Activated T-cell treated with anti-CD3 and anti-CD28 coated beads for 1 hour (primary cell): ENCODE data around the gene GPX1.
A peak's percentile ranks its signal among the peaks of the same experiment; 100 is the strongest.
"Not testable (repeated sequence)": the region's sequence is repeated elsewhere in the genome, so short reads cannot be mapped to it uniquely, and the experiment has no call there.

Source experiments
- DNase-seq: peaks from one replicate; pipeline ENCODE4 v3.0.0-alpha.2; 2020; ENCODE audit warnings: low read depth

GPX1 gene

DNA sequence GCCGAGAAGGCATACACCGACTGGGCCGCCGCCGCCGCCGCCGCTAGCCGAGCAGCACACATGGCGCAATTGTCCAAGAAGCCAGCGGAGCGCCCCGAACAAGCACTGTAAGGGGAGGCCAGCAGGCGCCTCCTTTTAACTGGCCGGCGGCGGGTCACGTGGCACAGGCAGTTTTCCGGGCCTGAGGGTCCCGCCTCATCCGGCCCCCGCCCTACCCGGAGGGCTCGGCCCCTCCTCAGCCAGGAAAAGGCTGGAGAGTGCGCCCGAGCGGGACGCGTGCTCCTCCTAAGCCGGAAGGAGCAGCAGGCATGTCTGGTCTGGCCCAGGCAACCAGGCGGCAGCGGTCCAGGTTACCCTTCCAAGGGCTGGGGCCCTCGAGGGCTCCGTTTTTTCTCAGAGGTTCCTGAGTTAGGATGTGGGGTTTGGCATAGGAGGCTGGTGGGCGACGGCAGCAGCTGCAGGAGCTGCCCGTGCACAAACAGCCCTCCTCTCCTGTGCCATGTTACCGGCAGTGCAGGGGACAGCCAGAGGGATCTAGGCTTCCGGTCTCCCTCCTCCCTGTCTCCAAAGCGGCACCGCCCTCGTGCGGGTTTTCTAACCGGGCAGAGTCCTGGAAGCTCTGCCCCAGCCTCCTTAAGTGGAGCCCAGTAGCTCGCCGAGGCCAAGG is at the start of gene GPX1:
GPX1 (minus strand) TSS at position 137 of the 667 bp plus-strand sequence; CDS start at position 62, 75 bp downstream.
- DNase-seq = peak; percentile 55

DNA sequence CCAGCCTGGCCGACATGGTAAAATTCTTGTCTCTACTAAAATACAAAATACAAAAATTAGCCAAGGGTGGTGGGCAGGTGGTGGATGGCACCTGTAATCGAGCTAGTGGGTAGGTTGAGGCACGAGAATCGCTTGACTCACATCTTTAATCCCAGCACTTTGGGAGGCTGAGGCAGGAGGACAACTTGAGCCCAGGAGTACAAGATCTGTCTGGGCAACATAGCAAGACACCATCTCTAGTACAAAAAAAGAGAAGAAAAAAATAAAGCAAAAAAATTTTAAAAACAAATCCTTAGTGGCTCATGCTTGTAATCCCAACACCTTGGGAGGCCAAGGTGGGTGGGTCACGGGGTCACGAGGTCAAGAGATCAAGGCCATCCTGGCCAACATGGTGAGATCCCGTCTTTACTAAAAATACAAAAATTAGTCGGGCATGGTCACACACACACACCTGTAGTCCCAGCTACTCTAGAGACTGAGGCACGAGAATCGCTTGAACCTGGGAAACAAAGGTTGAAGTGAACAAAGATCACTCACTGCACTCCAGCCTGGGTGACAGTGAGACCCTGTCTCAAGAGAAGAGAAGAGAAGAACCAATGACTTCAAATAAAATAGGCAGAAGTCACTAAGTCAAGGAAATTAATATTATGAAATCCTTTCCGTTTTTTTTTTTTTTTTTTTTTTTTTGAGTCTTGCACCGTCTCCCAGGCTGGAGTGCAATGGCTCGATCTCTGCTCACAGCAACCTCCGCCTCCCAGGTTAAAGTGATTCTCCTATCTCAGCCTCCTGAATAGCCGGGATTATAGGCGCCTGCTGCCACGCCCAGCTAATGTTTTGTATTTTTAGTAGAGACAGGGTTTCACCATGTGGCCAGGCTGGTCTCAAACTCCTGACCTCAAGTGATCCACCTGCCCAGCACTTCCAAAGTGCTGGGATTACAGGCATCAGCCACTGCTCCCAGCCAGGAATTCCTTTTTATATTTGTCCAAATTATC is 48.7 kb upstream of the GPX1 start:
- no peak for DNase-seq

DNA sequence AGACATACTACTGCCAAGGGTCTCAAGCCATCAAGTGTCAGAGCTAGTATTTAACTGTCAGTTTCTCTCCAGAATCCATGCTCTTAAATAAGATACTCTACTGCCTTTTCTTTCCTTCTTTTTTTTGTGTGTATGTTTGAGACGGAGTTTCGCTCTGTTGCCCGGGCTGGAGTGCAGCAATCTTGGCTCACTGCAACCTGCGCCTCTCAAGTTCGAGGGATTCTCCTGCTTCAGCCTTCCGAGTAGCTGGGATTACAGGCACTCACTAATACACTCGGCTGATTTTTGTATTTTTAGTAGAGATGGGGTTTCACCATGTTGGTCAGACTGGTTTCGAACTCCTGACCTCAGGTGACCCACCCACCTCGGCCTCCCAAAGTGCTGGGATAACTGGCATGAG is 47.4 kb upstream of the GPX1 start:
- not testable (repeated sequence) for DNase-seq

DNA sequence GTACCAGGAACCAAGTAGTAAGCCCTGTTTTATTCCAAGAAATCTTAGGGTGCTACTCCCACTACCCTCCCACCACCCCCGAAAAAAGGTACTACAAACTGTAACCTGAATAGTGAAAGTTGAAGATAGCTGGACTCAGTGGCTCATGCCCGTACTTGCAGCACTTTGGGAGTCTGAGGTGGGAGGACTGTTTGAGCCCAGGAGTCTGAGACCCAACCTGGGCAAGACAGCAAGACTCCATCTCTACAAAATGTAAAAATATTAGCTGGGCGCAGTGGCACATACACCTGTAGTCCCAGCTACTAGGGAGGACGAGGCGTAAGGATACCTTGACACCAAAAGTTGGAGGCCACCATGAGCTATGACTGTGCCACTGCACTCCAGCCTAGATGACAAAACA is 45.7 kb upstream of the GPX1 start:
- DNase-seq = no peak

DNA sequence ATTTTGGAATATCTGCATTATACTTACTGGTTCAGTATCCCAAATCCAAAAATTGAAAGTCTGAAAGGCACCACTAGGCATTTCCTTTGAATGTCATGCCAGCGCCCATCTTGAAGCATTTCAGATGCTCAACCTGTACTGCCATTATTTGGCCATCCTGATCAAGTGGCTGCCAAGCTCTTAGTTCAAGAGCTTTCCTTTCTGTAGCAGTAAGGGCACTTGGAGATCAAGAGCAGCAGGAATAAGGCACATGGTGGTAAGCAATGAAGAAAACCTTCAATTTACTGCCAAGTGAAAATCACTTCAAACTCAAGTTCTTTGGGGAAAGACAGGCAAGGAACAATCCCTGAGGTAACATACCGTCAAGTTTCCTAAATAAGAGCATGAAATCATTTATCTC is 43.6 kb upstream of the GPX1 start:
- DNase-seq = no peak

DNA sequence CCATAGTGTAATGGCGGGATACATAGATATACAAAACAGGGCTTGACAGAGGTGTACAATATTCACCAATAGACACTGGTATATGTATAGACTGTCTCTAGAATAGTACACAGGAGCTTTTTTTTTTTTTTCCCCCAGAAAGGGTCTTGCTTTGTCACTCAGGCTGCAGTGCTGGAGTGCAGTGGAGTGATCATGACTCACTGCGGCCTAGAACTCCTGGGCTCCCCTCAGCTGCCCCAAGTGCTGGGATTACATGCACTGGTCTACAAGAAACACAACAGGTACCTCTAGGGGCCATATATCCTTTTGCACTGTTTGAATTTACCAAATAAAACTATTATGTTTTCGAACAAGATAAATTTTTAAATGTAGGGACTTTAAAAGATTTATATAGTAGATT is 41.3 kb upstream of the GPX1 start:
- no peak for DNase-seq

DNA sequence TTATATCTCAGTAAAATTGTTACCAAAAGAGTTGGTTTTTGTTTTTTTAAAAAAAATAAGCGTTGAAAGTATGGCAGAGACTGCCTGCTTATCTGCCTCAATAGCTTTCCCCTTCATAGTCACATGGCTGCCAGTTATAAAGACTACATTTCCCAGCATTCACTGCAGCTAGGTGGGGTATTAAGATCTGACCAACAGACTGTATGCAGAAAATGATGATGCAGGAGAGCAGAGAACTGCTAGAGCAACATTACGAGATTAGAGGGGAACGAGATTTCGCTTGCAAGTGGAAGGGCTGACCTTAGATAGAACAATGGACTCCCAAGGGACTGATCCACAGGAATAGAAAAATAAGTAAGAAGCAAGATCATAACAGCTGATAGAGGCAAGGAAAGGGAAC is 39.3 kb upstream of the GPX1 start:
- DNase-seq = no peak

DNA sequence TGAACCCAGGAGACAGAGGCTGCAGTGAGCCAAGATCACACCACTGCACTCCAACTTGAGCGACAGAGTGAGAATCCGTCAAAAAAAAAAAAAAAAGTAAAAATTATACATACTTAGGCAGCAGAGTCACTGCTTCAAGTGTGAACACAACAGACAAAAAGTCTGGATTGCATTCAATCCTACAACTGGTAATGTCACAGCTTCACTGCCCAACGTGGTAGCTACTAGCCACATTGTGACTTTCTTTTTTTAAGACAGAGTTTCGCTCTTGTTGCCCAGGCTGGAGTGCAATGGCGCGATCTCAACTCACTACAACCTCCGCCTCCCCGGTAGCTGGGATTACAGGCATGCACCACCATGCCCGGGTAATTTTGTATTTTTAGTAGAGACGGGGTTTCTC is 33.2 kb upstream of the GPX1 start:
- not testable (repeated sequence) for DNase-seq

DNA sequence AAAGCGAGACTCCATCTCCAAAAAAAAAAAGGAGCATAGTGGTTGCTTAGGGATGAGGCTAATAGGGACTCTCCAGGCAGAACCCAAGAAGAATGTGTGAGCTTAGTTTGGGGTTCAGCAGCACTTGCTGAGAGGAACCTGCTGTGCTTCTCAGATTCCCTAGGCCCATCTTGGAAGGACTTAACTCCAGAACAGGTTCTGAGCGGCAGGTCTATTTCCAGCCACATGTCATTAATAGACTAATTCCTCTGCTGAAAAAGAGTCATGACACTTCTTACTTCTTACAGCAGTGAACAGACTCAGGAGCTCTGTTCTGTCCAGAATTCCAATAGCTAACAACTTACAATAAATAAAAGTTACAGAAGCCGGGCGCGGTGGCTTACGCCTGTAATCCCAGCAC is 31.1 kb upstream of the GPX1 start:
- no peak for DNase-seq

DNA sequence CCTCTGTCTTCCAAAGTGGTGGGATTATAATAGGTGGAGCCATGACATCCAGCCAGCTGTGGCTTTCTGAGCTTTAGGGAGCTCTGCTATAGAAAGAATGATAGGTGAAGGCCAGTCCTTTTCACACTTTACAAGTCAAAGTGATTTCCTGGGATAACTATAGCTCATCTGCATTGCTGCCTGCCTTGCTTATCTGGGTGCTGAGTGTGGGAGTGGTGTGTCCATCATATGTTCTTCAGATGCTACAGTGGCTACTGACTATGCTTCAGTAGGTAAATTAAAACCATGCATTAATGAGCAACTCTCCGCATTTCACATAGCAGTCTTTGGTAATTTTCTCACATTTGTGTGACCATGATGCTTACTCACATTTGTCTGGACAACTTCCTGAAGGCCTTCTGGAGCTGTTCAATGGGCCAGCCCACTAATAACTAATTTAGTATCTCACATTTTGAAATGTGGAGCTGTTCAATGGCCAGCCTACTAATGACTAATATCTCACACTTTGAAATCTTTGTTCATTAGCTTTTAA is 30.2 kb upstream of the GPX1 start:
- no peak for DNase-seq

DNA sequence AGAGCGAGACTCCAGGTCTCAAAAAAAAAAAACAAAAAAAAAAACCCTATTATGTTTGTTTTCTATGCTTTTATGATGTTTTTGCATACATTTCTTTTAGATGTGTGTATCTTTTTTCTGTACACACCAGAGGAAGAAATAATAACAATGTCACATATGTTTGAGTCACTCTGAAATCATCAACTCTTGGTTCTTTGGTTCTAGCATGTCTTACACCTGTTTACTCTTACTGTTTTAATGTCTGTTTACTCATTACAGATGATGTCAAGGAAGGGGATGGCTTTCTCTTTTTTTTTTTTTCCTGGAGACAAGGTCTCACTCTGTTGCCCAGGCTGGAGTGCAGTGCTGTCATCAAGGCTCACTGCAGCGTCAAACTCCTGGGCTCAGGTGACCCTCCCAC is 29.6 kb upstream of the GPX1 start:
- DNase-seq = no peak

DNA sequence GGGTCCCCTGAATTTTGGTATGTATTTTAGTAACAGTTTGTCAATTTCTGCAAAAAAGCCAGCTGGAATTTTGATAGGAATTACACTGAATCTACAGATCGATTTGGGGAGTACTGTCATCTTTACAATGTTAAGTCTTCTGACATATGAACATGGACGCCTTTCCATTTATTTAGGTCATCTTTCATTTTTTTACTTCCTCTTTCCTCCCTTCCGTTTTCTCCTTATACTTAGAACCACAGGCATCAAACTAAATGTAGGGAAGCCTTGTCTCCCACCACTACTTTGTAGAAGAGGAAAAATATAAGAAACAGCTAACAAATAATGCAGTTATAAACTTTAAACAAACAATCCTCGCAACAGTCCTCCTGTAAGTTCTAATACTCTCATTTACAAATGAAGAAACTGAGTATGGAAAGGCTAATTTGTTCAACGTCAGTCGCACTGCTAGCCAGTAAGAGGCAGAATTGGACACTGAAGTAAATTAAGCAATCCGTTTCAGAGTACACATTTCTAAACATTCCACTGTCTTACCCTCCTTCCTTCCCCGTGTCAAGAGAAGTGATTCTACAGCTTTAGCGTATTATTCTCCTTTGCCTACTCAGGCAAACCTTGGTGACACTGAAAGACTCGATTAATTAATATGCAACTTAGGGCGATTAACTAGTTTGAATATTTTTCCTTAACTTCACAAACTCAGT is 28.1 kb upstream of the GPX1 start:
- DNase-seq = no peak

DNA sequence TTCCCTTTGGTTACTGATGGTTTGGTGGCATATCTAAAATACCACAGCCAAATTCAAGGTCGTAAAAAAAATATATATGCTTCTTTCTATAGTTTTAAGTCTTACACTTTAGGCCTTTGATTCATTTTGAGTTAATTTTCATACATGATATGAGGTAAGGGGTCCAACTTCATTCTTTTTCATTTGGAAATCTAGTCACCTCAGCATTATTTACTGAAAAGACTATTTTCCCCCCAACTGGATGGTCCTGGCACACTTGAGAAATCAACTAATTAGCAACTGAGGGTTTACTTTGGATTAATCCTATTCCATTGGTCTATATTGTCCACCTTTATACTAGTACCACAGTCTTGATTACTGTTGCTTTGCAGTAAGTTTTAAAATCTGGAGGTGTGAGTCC is 27.5 kb upstream of the GPX1 start:
- no peak for DNase-seq

DNA sequence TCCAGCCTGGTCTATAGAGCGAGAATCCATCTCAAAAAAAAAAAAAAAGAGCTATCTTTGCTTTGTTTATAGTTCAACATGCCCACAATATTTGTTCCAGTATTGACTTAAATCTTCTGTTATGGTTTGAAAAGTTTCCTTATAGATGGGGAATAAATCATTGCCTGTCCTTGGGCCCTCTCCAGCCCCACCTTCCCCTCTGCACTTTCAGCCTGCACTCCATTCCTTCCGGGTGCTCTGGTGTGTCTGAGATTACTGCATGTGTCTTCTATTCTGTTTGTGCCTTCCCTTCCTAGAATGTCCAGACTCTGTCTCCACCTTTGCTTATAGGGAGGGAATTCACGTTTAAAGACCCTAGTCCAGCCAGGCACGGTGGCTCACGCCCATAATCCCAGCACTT is 25.2 kb upstream of the GPX1 start:
- no peak for DNase-seq

DNA sequence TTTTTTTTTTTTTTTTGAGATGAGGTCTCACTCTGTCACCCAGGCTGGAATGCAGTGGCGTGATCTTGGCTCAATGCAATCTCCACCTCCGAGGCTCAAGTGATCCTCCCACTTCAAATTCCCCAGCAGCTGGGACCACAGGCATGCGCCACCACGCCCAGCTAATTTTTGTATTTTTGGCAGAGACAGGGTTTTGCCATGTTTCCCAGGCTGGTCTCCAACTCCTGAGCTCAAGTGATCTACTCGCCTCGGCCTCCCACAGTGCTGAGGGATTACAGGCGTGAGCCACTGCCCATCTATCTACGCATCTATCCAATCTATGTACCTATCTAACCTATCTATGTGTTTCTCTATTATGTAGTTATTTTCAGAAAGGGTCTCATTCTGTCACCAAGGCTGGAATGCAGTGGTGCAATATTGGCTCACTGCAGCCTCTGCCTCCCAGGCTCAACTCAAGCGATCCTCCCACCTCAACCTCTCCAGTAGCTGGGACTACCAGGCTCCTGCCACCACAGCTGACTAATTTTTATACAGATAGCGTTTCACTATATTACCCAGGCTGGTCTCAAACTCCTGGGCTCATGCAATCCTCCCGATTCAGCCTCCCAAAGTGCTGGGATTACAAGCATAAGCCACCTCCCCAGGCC is 20.2 kb upstream of the GPX1 start:
- DNase-seq = no peak

DNA sequence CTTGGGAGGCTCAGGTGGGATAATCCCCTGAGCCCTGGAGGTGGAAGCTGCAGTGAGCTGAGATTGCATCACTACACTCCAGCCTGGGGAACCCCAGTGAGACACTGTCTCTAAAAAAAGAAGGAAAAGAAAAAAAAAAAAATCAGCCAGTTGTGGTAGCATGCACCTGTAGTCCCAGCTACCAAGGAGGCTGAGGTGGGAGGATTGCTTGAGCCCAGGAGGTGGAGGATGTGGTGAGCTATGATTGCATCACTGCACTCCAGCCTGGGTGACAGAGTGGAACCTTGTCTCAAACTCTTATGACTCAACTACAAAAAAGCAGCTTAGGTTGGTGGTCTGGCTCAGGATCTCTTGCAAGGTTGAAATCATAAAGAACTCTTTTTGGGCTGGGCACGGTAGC is 19.3 kb upstream of the GPX1 start:
- DNase-seq = no peak

DNA sequence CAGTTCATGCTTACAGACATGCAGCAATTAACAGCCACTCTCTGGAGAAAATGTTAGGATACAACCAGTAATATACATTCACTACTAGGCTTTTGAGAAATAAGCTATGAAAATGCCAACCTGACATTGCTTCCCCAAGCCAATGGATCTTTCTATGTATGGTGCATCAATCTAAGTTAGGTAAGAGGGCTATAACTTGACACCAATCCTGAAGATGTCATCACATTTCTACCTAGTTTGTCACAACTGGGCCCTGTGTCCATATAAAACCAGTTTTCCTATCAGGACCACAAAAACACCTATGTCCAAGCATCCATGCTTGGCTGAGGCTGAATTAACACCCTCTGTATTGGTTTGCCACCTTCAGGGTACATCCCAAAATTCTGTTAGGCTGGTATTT is 13.8 kb upstream of the GPX1 start:
- no peak for DNase-seq

DNA sequence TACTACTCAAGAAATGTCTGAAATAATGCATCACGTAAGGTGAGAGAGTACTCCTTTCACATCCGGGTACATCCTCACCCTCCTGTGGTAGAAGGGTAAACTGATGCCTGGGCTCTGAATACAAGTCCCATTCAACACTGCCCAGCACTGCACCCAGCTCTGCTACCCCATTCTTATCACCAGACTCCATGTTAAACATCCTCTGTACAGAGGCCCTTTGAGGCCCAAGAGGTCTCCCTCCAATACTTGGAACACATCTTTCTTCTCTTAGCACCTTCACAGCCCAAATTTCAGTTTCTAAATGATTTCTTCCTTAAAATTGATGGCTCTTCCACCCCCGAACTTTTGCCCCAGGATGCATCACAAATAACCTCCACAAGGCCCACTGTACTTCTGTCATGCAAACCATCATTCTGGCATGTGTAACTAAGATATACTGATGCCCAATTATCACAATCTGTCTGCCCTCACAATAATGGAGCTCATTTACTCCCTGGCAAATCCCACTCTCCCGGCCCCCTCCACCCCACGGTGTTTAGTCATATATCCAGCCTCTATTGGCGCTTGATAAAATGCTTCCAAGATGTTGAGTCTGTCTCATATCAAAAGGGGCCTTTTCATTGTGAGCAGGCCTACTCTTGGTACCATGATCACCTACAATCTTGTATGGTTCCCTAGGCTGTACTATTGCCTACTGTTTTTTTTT is 12.6 kb upstream of the GPX1 start:
- no peak for DNase-seq

DNA sequence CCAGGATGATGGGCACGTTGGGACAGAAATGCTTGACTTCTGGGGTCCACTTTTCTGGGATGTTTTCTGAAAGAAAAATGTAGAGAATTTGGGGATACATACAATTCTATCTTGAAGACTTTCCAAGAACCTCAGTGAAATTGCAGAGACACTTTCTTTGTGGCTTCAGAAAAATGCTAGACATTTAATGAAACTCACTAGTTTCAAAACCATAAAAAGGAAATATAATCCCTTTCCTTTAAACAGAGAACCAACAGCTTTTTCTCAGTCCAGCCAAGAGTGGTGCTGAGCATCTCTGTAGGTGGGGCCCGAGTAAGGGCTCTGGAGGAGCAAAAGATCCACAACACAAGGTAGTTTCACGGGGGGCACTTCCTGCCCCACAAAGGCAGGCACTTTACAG is 4.4 kb upstream of the GPX1 start:
- DNase-seq = no peak

DNA sequence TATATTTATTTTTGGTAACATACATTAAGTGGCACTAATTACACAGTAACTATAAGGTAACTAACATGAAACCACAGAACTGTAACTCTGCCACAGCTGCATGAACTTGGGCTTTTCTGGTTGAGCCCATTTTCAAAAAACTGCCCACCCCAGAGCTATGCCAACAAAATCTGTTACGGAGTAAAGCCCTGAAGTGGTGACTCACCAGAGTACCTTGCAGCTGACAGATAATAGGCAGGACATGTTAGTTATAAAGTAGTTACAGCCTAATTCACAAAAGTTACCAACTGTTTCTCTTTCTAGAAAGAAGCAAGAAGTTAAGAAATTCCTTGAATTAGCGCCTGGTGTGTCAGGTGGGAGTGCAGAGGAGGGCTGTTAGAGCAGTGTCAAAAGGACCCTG is 1.5 kb upstream of the GPX1 start:
- no peak for DNase-seq

DNA sequence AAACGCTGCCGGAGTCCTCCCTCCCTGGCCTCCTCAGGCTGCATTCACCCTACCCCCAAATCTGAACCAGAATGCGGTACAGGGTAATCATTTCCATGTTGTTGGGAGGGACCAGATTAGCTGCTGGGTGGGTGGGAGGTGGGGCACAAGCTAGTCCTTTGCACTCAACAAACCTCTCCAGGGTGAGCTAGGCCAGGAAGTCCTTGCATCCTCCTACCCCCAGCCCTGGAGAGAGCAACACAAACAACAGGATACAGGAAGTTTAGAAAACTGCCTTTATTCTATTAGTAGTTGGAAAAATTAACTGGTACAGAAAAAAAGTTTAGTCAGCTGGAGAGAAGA is 702 bp upstream of the GPX1 start:
- no peak for DNase-seq
